Measurements from ENCODE around the gene OLFML2A. TPM values are rescaled to one million over a fixed set of nuclear protein-coding genes. Genes with fewer than 3 reads are reported as not detected.

The OLFML2A gene
- total and polyA plus RNA-seq, 2 of the 13 experiments (the other 11 are each of a cell fraction or from before 2014, with no cell fraction given): 0.01 to 0.02 TPM

GRCh38 chr9:124810663-124811355, 33.9 kb downstream of the OLFML2A start (continued):
- TF ChIP-seq ETV5 (CRISPR knock-in tag; IDR thresholded peaks at IDR 0.05; ENCODE audit: borderline replicate concordance) (0 out of 2 replicates have a peak, but pooled peaks have one; percentile 13), THAP9 (CRISPR knock-in tag; IDR thresholded peaks at IDR 0.05; ENCODE audit: borderline replicate concordance) (no peak), CTCF (CRISPR knock-in tag; IDR thresholded peaks at IDR 0.05) (peak; percentile 46), RFXAP (CRISPR knock-in tag; IDR thresholded peaks at IDR 0.05; ENCODE audit: borderline replicate concordance) (no peak), ZFX (CRISPR knock-in tag; IDR thresholded peaks at IDR 0.05; ENCODE audit: low read depth) (peak; percentile 18; the same call in 1 of the 2 replicates), ZNF354B (CRISPR knock-in tag; IDR thresholded peaks at IDR 0.05) (no peak), ZNF678 (CRISPR knock-in tag; IDR thresholded peaks at IDR 0.05) (no peak), ZNF878 (CRISPR knock-in tag; IDR thresholded peaks at IDR 0.05) (no peak), ZNF605 (CRISPR knock-in tag; IDR thresholded peaks at IDR 0.05) (no peak), ZNF572 (CRISPR knock-in tag; IDR thresholded peaks at IDR 0.05) (no peak), CCDC6 (CRISPR knock-in tag; IDR thresholded peaks at IDR 0.05) (0 out of 2 replicates have a peak, but pooled peaks have one; percentile 13), KLF6 (CRISPR knock-in tag; IDR thresholded peaks at IDR 0.05) (no peak), THYN1 (CRISPR knock-in tag; IDR thresholded peaks at IDR 0.05; ENCODE audit: borderline replicate concordance, low read depth) (no peak)
- TF ChIP-seq, protein P1, sequence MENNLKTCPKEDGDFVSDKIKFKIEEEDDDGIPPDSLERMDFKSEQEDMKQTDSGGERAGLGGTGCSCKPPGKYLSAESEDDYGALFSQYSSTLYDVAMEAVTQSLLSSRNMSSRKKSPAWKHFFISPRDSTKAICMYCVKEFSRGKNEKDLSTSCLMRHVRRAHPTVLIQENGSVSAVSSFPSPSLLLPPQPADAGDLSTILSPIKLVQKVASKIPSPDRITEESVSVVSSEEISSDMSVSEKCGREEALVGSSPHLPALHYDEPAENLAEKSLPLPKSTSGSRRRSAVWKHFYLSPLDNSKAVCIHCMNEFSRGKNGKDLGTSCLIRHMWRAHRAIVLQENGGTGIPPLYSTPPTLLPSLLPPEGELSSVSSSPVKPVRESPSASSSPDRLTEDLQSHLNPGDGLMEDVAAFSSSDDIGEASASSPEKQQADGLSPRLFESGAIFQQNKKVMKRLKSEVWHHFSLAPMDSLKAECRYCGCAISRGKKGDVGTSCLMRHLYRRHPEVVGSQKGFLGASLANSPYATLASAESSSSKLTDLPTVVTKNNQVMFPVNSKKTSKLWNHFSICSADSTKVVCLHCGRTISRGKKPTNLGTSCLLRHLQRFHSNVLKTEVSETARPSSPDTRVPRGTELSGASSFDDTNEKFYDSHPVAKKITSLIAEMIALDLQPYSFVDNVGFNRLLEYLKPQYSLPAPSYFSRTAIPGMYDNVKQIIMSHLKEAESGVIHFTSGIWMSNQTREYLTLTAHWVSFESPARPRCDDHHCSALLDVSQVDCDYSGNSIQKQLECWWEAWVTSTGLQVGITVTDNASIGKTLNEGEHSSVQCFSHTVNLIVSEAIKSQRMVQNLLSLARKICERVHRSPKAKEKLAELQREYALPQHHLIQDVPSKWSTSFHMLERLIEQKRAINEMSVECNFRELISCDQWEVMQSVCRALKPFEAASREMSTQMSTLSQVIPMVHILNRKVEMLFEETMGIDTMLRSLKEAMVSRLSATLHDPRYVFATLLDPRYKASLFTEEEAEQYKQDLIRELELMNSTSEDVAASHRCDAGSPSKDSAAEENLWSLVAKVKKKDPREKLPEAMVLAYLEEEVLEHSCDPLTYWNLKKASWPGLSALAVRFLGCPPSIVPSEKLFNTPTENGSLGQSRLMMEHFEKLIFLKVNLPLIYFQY (CRISPR knock-in tag; IDR thresholded peaks at IDR 0.05; ENCODE audit: borderline replicate concordance): no peak
- TF ChIP-seq, protein P2, sequence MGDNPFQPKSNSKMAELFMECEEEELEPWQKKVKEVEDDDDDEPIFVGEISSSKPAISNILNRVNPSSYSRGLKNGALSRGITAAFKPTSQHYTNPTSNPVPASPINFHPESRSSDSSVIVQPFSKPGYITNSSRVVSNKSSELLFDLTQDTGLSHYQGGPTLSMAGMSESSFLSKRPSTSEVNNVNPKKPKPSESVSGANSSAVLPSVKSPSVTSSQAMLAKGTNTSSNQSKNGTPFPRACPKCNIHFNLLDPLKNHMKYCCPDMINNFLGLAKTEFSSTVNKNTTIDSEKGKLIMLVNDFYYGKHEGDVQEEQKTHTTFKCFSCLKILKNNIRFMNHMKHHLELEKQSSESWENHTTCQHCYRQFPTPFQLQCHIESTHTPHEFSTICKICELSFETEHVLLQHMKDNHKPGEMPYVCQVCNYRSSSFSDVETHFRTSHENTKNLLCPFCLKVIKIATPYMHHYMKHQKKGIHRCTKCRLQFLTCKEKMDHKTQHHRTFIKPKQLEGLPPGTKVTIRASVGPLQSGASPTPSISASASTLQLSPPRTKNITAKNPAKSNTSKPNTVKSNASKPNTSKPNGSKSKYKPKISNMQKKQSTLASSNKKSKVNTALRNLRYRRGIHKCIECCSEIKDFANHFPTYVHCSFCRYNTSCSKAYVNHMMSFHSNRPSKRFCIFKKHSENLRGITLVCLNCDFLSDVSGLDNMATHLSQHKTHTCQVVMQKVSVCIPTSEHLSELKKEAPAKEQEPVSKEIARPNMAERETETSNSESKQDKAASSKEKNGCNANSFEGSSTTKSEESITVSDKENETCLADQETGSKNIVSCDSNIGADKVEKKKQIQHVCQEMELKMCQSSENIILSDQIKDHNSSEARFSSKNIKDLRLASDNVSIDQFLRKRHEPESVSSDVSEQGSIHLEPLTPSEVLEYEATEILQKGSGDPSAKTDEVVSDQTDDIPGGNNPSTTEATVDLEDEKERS (CRISPR knock-in tag; IDR thresholded peaks at IDR 0.05): no peak

Data from HepG2 (cell line).